HUES64 (cell line): Measurements from ENCODE around the gene PTK6.
"Not testable (repeated sequence)": the region's sequence is repeated elsewhere in the genome, so short reads cannot be mapped to it uniquely, and the experiment has no call there.

Experiments used
- H3K27ac ChIP-seq: 2 replicates; pipeline ENCODE4 v1.7.0; 2013; ENCODE audit warnings: low read depth, low read length, inconsistent platforms
- H3K27me3 ChIP-seq: 2 replicates; pipeline ENCODE4 v1.6.1; 2013; ENCODE audit warnings: mild to moderate bottlenecking, low read length; ENCODE audit not compliant: insufficient read depth
- H3K36me3 ChIP-seq: 2 replicates; pipeline ENCODE4 v1.6.1; 2013; ENCODE audit warnings: mild to moderate bottlenecking, low read length; ENCODE audit not compliant: insufficient read depth
- H3K4me1 ChIP-seq: 2 replicates; pipeline ENCODE4 v1.6.1; 2013; ENCODE audit warnings: mild to moderate bottlenecking, low read length, moderate library complexity; ENCODE audit not compliant: insufficient read depth
- H3K4me3 ChIP-seq: 2 replicates; pipeline ENCODE4 v1.5.1; 2013; ENCODE audit warnings: mild to moderate bottlenecking, low read length, moderate library complexity
- H3K9ac ChIP-seq: 2 replicates; pipeline ENCODE4 v1.6.1; 2013; ENCODE audit warnings: mild to moderate bottlenecking, low read depth, low read length
- H3K9me3 ChIP-seq: 2 replicates; pipeline ENCODE4 v1.6.1; 2013; ENCODE audit warnings: low read depth, low read length; ENCODE audit not compliant: insufficient read depth
- WGBS: fragments of 150-250, 120-280 bp; methylation state at CpG from one replicate; pipeline ENCODE4 v1.1.7; 2013; ENCODE audit warnings: missing lambda C conversion rate; 5-methylcytosine and 5-hydroxymethylcytosine counted together

Gene PTK6

DNA sequence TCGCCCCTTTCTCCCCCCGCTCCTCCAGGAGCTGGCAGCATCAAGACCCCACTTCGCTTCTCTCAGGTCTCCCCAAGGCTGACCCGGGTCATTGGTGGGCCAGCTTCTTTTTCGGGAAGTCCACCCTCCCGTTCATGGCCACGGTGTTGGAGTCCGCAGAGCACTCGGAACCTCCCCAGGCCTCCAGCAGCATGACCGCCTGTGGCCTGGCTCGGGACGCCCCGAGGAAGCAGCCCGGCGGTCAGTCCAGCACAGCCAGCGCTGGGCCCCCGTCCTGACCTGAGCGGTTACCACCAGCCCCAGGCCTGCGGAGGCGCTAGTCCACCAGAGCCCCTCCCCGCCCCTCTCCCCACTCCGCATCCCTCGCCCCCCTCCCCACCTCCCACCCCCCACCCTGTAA is 15.6 kb downstream of the PTK6 start:
- Histone ChIP-seq H3K4me3 (peak overlapping the region; percentile 95), H3K27ac (no peak overlapping the region; the same call in 1 of the 2 replicates), H3K4me1 (0 out of 2 replicates have a peak, but pooled peaks cover 9% of the 10 kb centered on the region), H3K27me3 (peaks cover 14% of the 10 kb centered on the region), H3K9ac (peak overlapping the region; percentile 92), H3K9me3 (peaks cover 9% of the 10 kb centered on the region; the same call in 1 of the 2 replicates), H3K36me3 (peaks cover 20% of the 10 kb centered on the region)
- WGBS: 14% methylated on average over 17 of the region's 23 CpGs

DNA sequence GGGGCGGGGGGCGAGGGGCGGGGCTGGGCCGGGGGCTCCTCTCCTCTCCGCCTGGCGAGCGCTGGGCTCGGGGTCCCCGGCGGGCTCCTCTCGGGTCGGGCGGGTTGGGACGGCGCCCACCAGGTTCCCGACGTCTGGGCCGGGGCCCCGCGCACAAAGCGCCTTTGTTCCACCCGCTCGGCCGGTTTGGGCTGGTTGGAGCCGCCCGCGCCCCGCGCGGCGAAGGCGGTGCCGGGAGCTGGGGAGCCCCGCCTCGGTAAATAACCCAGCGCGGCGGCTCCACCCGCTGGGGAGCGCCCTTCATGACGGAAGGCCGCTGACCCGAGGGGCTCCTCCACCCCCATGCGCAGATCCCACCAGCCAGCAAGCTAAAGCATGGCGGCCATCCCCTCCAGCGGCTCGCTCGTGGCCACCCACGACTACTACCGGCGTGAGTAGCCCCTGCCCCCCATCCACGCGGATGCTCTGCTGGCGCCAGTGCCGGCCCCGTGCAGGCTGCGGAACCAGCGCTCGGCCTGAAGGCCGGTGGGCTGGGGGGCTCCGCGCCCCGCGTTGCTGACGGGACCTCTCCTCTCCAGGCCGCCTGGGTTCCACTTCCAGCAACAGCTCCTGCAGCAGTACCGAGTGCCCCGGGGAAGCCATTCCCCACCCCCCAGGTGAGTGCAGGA is 16.1 kb downstream of the PTK6 start:
- peak overlapping the region; percentile 95 for H3K4me3 ChIP-seq
- peak overlapping the region; percentile 77; the same call in 1 of the 2 replicates for H3K27ac ChIP-seq
- H3K9me3 ChIP-seq: peaks cover 9% of the 10 kb centered on the region; the same call in 1 of the 2 replicates
- peak overlapping the region; percentile 92 for H3K9ac ChIP-seq
- H3K27me3 ChIP-seq: peaks cover 14% of the 10 kb centered on the region
- under 1% methylated on average over 68 of the region's 68 CpGs for WGBS
- peaks cover 20% of the 10 kb centered on the region for H3K36me3 ChIP-seq
- 0 out of 2 replicates have a peak, but pooled peaks cover 9% of the 10 kb centered on the region for H3K4me1 ChIP-seq

DNA sequence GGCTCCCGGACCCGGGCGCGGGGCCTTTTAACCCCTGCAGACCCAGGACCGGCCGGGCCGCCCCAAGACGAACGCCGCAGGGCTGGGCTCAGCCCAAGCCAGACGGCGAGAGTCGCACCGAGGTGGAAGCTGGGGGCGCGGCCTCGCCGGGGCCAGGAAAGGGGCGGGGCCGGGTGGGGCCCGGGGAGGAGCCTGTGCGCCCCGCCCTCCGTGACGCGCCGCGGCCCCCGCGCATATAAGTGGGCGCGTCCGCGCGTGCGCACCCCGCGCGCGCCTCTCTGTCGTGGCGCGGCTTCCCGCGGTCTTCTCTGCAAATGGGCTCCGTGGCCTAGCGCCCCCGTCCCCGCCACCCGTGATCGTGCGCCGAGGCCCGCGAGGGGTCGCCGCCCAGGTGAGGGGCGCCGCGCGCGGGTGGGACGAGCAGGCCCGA is 16.7 kb downstream of the PTK6 start, which contains the start of gene PPDPF:
PPDPF (plus strand) TSS at position 262 of the 430 bp plus-strand sequence. CDS start 544 bp downstream, outside the sequence.
- Histone ChIP-seq H3K27me3 (peaks cover 14% of the 10 kb centered on the region), H3K36me3 (peaks cover 20% of the 10 kb centered on the region), H3K27ac (peak within 1 kb of the TSS; percentile 83; the same call in 1 of the 2 replicates)

DNA sequence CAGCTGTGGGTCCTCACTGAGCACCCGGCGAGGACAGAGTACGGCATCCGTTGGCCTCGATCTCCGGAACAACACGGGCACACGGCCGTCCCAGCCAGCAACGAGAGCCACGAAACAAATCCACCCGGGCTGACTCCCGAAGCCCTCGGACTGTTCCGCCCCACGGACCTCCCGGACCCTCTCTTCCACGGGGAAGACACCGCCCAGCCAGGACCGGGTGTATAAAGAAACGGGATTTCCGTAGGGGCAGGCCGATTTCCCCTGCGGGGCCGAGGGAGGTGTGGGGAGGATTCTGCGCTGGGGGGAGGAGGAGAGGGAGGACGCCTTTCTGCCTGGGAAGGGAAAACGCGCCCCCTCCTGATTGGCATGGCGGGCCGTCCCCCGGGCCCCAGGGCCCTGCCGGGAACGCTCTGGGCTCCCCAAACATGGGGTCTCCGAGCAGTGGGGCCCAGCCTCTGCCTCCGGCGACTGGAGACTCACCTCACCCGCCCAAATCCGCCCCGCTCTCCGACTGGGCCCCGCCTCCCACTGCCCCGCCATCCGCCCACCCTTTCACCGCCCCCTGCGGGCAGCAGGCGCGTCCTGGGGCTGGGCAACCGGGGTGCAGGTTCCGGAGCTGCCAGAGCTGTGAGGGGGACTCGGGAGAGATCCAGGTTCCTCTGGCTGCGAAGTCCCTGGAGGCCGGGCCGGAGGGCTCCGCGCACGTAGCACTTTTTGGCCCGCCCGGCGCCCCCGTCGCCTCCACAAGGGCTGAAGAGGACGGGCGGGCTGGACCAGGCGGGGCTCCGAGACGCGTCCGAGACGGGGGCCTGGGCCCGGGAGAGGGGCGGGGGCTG is 17.3 kb downstream of the PTK6 start:
- Histone ChIP-seq H3K27me3 (peaks cover 14% of the 10 kb centered on the region), H3K9ac (peak overlapping the region; percentile 73), H3K27ac (peak overlapping the region; percentile 83; the same call in 1 of the 2 replicates), H3K9me3 (peaks cover 9% of the 10 kb centered on the region; the same call in 1 of the 2 replicates), H3K4me1 (0 out of 2 replicates have a peak, but pooled peaks cover 9% of the 10 kb centered on the region), H3K36me3 (peaks cover 20% of the 10 kb centered on the region), H3K4me3 (peak overlapping the region; percentile 95)
- WGBS: 5% methylated on average over 72 of the region's 72 CpGs

More for the DNA sequence above, 16.7 kb downstream of the PTK6 start, which contains the start of gene PPDPF:
- Histone ChIP-seq H3K9me3 (peaks cover 9% of the 10 kb centered on the region; the same call in 1 of the 2 replicates), H3K4me3 (peak within 1 kb of the TSS; percentile 95), H3K9ac (peak within 1 kb of the TSS; percentile 92), H3K4me1 (0 out of 2 replicates have a peak, but pooled peaks cover 9% of the 10 kb centered on the region)
- under 1% methylated on average over 64 of the region's 64 CpGs for WGBS

DNA sequence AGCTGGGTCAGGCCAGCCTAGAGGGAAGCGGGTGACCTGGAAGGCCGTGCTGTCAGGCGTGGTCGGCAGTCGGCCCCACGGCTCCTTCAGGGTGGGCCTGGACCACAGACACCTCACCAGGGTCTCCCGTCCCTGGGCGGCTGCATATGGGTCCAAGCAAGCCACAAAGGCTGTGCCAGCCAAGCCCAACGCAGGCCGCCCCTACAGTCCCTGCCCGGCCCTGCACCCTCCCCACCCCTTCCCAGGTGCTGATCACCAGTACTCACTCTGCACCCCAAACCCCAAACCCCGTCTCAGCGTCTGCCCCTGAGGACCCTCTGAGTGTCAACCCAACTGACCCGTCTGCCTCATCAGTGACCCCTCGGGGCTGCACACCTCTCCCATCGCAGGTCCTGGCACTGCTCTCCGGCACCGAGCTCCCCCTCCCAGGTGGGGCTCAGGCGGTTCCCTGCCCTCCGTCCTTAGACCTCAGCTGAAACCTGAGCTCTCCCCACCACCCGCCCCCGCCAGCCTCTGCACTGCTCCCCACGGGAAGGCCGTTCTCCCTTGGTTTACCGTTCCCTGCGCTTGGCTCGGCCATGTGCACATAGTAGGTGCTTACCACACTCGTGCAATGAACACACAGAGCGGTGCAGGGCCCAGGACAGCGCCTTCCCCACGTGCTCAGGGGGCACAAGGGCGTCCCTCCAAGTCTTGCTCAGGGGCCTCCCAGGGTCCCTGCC is 18.1 kb downstream of the PTK6 start:
- Histone ChIP-seq H3K4me3 (peak overlapping the region; percentile 95), H3K9me3 (peaks cover 9% of the 10 kb centered on the region; the same call in 1 of the 2 replicates), H3K27ac (no peak overlapping the region), H3K9ac (peak overlapping the region; percentile 73), H3K27me3 (peaks cover 14% of the 10 kb centered on the region), H3K36me3 (peaks cover 20% of the 10 kb centered on the region), H3K4me1 (0 out of 2 replicates have a peak, but pooled peaks cover 9% of the 10 kb centered on the region)
- 56% methylated on average over 32 of the region's 32 CpGs for WGBS

DNA sequence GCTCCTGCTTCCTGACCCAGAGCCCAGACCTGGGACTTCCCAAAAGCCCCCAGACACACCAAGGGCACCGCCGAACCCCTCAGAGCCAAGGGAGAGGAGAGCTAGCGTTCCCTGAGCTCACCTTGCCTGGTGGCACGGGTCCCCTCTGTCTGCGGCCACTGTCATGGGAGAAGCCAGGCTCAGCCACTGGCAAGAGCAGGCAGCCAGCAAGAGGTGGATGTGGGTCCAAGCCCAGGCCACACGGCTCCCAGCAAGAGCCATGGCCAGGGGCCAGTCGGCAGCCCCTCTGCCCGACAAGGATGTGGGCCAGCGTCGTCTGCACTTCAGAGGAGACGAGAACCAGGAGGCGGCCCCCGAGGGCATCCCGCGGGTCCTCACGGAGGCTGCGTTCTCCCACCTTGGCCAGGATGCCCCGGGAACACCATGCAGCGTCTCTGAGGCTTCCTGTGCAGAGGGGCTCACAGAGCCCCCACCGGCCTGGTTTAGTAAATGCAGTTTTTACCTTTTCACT is 18.8 kb downstream of the PTK6 start:
- H3K36me3 ChIP-seq: peaks cover 15% of the 10 kb centered on the region
- no peak overlapping the region for H3K27ac ChIP-seq
- H3K9ac ChIP-seq: no peak overlapping the region
- H3K4me3 ChIP-seq: no peak overlapping the region
- WGBS: 56% methylated on average over 20 of the region's 20 CpGs
- H3K27me3 ChIP-seq: peaks cover 14% of the 10 kb centered on the region
- 0 out of 2 replicates have a peak, but pooled peaks cover 9% of the 10 kb centered on the region for H3K4me1 ChIP-seq
- 0 out of 2 replicates have a peak, but pooled peaks cover 5% of the 10 kb centered on the region for H3K9me3 ChIP-seq

DNA sequence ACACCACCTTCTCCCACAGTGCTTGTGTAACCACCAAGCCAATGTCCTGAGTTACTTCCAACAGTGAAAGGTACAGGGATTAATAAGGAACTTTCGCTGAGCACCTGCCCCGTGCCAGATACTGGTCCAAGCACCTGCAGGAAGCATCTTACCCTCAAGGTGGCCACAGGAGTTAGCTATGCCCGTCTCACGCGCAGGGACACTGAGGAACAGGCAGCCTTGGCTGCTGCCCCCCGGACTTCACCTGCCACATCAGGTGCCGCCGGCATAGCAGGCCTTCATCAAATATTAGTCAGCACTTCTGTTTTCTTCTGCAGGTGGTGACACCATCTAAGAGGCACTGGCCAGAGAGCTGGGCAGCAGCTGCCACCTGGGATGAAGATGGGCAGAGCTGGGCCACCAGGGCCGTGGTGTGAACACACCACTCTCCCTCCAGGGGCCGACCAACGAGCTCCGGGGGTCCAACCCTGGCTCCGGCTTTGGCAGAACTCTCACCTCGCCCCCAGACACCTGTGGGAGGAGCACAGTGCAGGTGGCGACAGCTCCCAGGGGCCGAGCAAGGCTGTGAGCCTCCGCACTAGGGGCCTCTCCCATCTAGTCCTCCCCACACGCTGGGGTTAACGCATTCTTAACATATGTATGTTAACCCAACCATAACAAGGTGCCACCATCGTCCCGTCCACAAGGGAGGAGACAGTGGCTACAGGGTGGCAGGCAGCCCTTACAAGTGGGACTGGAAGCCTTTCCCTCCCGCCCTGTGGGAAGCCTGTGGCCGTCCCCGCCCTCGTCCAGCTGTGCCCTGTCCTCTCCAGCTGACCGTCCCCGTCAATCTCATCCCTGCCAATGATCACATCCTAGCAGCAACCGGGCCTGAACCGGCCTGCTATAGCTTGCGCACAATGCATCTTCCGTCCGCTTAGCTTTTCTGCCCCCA is 19.5 kb downstream of the PTK6 start:
- Histone ChIP-seq H3K27me3 (peaks cover 14% of the 10 kb centered on the region), H3K9me3 (no peaks in the 10 kb centered on the region), H3K36me3 (peaks cover 8% of the 10 kb centered on the region), H3K4me1 (0 out of 2 replicates have a peak, but pooled peaks cover 9% of the 10 kb centered on the region), H3K4me3 (no peak overlapping the region), H3K27ac (no peak overlapping the region), H3K9ac (no peak overlapping the region)
- 89% methylated on average over 32 of the region's 32 CpGs for WGBS

DNA sequence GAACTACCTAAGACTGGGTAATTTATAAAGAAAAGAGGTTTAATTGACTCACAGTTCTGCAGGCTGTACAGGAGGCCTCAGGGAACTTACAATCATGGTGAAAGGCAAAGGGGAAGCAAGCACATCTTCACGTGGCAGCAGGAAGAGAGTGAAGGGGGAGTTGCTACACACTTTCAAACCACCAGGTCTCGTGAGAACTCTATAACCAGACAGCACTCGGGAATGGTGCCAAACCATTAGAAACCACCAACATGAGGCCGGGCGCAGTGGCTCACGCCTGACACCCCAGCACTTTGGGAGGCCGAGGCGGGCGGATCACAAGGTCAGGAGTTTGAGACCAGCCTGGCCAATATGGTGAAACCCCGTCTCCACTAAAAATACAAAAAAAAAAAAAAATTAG is 22.7 kb downstream of the PTK6 start:
- H3K4me1 ChIP-seq, H3K27ac ChIP-seq, H3K4me3 ChIP-seq, H3K9me3 ChIP-seq, H3K36me3 ChIP-seq, H3K9ac ChIP-seq: not testable (repeated sequence)
- WGBS: 84% methylated on average over 10 of the region's 10 CpGs
- peaks cover 10% of the 10 kb centered on the region for H3K27me3 ChIP-seq

DNA sequence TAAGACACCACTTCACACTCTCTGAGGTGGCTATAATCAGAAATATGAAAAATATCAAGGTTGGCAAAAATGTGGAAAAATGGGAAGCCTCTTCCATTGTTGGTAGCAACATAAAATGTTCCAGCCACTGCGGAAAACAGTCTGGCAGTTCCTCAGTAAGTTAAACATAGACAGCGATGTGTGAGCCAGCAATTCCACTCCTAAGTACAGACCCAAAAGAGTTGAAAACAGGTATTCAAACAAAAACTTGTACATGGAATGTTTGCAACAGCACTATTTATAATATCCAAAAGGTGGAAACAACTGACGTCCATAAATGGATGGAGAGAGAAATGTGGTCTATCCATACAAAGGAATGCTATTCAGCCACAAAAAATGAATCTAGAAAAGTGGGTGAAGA is 24.0 kb downstream of the PTK6 start:
- WGBS: 88% methylated on average over 3 of the region's 3 CpGs
- H3K27me3 ChIP-seq: no peaks in the 10 kb centered on the region

More for the DNA sequence above, 24.0 kb downstream of the PTK6 start:
- H3K4me1 ChIP-seq: 0 out of 2 replicates have a peak, but pooled peaks cover 2% of the 10 kb centered on the region
- H3K9ac ChIP-seq: no peak overlapping the region
- H3K36me3 ChIP-seq: no peaks in the 10 kb centered on the region
- no peaks in the 10 kb centered on the region for H3K9me3 ChIP-seq
- no peak overlapping the region for H3K4me3 ChIP-seq
- no peak overlapping the region for H3K27ac ChIP-seq
